Esophagus (tissue), 2 donors: ENCODE results near the gene ELAVL3. TPM values are rescaled to one million over a fixed set of nuclear protein-coding genes. Genes with fewer than 3 reads are reported as not detected.

Experiments used
- H3K27ac ChIP-seq, 2 donors: one replicate each; pipeline ENCODE4 v1.5.1; 2013; ENCODE audit warnings: low read depth in 2 of 2, mild to moderate bottlenecking in 2 of 2, inconsistent platforms in 1 of 2, low read length in 1 of 2, moderate library complexity in 1 of 2
- H3K27me3 ChIP-seq, 2 donors: one replicate each; pipeline ENCODE4 v1.6.1; 2013; ENCODE audit warnings: low read length in 2 of 2, control low read depth in 1 of 2, mild to moderate bottlenecking in 1 of 2; ENCODE audit not compliant: insufficient read depth in 2 of 2, control insufficient read depth in 1 of 2
- H3K36me3 ChIP-seq, 2 donors: one replicate each; pipeline ENCODE4 v1.6.1; 2013; ENCODE audit warnings: low read length in 1 of 2; ENCODE audit not compliant: control insufficient read depth in 2 of 2, insufficient read depth in 2 of 2
- H3K4me1 ChIP-seq, 2 donors: one replicate each; pipeline ENCODE4 v1.6.1; 2013; ENCODE audit warnings: low read length in 1 of 2; ENCODE audit not compliant: control insufficient read depth in 2 of 2, insufficient read depth in 2 of 2
- H3K4me3 ChIP-seq, 2 donors: one replicate each; pipeline ENCODE4 v1.5.1; 2013; ENCODE audit warnings: low read length in 2 of 2, mild to moderate bottlenecking in 2 of 2, low read depth in 1 of 2, moderate library complexity in 1 of 2
- H3K9me3 ChIP-seq, 2 donors: one replicate each; pipeline ENCODE4 v1.6.1; 2013; ENCODE audit warnings: mild to moderate bottlenecking in 2 of 2, low read depth in 1 of 2, low read length in 1 of 2, moderate library complexity in 1 of 2; ENCODE audit not compliant: control insufficient read depth in 2 of 2, insufficient read depth in 1 of 2
- WGBS, 2 donors: extraction: QIAGEN DNeasy Blood & Tissue Kit; methylation state at CpG; one replicate each; pipeline ENCODE4 v1.1.7; 2013; 5-methylcytosine and 5-hydroxymethylcytosine counted together
- polyA plus RNA-seq, 2 donors: library from polyadenylated mRNA; stranded (reverse); fragments of 200-250 nt; gene quantifications; one replicate each; pipeline ENCODE4 v1.2.3, GENCODE V29; 2013
- donor health status: healthy with polysubstance abuse.
- donor health status: Bipolar disorder and iron deficiency.

ELAVL3 gene
- polyA plus RNA-seq, 2 donors, result not detected

- H3K4me1 ChIP-seq, result no peaks in the 10 kb centered on the region
- 81 to 84% methylated on average over 31 to 33 of the region's 33 CpGs for WGBS, 2 donors
- no peaks in the 10 kb centered on the region for H3K27me3 ChIP-seq
- peaks cover 11 to 19% of the 10 kb centered on the region in 2 donors for H3K36me3 ChIP-seq
- no peak overlapping the region for H3K27ac ChIP-seq
- no peaks in the 10 kb centered on the region for H3K9me3 ChIP-seq
- no peak overlapping the region for H3K4me3 ChIP-seq
Measured at GRCh38 chr19:11452620-11453310, 28.1 kb downstream of the ELAVL3 start.

GRCh38 chr19:11451871-11452619 is 28.8 kb downstream of the ELAVL3 start:
- Histone ChIP-seq H3K4me3 (no peak overlapping the region), H3K4me1 (no peaks in the 10 kb centered on the region), H3K27ac (no peak overlapping the region), H3K36me3 (peaks cover 12 to 26% of the 10 kb centered on the region in 2 donors), H3K9me3 (no peaks in the 10 kb centered on the region), H3K27me3 (no peaks in the 10 kb centered on the region)
- 37 to 39% methylated on average over 25 of the region's 25 CpGs for WGBS, 2 donors

DNA sequence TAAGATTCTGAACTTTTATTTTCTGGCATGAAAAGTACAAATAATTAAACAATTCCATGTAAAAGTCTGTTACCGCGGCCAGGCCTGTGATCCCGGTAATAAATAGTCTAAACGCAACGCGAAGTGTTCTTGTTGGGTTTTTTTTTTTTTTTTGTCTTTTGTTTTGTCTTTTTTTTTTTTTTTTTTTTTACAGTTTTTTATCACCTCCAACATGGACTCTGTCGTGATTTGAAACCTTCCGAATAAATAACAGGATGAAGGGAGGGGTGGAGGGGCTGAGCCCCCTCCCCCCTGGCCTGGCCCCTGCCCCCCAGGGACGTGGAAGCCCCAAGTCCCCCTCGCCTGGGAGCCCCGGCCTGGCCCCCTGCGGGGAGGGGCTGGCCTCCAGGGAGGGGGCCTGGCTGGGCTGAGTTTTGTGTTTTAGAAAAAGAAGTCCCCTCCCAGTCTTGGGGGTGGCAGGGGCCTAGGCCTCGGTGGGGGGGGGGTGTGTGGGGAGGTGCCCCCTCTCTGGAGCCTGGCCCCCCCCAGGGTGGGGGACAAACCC is 29.4 kb downstream of the ELAVL3 start:
- peaks cover 12 to 30% of the 10 kb centered on the region in 2 donors for H3K36me3 ChIP-seq
- H3K27me3 ChIP-seq, result no peaks in the 10 kb centered on the region

DNA sequence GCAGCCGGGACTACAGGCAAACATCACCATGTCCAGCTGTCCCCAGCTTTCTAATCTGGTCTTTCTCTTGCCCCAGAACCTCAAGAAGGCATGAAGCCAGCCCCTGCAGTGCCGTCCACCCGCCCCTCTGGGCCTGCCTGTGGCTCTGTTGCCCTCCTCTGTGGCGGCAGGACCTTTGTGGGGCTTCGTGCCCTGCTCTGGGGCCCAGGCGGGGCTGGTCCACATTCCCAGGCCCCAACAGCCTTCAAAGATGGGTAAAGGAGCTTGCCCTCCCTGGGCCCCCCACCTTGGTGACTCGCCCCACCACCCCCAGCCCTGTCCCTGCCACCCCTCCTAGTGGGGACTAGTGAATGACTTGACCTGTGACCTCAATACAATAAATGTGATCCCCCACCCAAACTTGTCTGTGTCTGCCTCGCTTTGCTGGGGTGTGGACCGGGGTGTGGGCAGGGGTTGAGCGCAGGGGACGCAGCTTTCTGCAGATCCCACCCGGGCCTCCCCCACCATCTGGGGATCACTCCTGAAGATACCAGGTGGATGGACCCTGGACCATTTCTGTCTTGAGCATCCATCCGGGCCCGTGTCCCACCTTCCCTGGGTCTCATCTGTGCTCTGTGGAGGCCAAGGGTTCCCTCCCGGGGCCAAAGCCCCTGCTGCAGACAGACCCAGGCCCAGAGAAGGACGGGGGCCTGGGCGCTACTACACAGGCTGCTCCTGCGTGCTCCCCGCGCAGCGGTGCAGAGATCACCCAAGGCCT is 30.1 kb downstream of the ELAVL3 start:
- H3K27ac ChIP-seq, result no peak overlapping the region
- no peaks in the 10 kb centered on the region for H3K4me1 ChIP-seq
- 84 to 87% methylated on average over 21 of the region's 21 CpGs for WGBS, 2 donors
- H3K4me3 ChIP-seq, result no peak overlapping the region
- H3K36me3 ChIP-seq, result peaks cover 12 to 32% of the 10 kb centered on the region in 2 donors
- no peaks in the 10 kb centered on the region for H3K9me3 ChIP-seq
- H3K27me3 ChIP-seq, result no peaks in the 10 kb centered on the region

More for the DNA sequence above, 29.4 kb downstream of the ELAVL3 start:
- Histone ChIP-seq H3K27ac (no peak overlapping the region), H3K4me1 (no peaks in the 10 kb centered on the region), H3K4me3 (no peak overlapping the region), H3K9me3 (no peaks in the 10 kb centered on the region)
- 33 to 42% methylated on average over 12 to 13 of the region's 13 CpGs for WGBS, 2 donors

- H3K36me3 ChIP-seq, result peaks cover 12 to 46% of the 10 kb centered on the region in 2 donors
- no peaks in the 10 kb centered on the region for H3K27me3 ChIP-seq
- no peaks in the 10 kb centered on the region for H3K9me3 ChIP-seq
- no peaks in the 10 kb centered on the region for H3K4me1 ChIP-seq
- no peak overlapping the region for H3K4me3 ChIP-seq
- no peak overlapping the region for H3K27ac ChIP-seq
- 93 to 94% methylated on average over 31 of the region's 31 CpGs for WGBS, 2 donors
Measured at GRCh38 chr19:11448923-11449554, 31.8 kb downstream of the ELAVL3 start.

- WGBS, 2 donors, result 84 to 89% methylated on average over 13 of the region's 13 CpGs
- Histone ChIP-seq H3K9me3 (no peaks in the 10 kb centered on the region), H3K27ac (no peak overlapping the region), H3K4me1 (no peaks in the 10 kb centered on the region), H3K4me3 (no peak overlapping the region), H3K36me3 (peaks cover 12 to 47% of the 10 kb centered on the region in 2 donors), H3K27me3 (no peaks in the 10 kb centered on the region)
Measured at GRCh38 chr19:11448410-11448809, 32.4 kb downstream of the ELAVL3 start.

DNA sequence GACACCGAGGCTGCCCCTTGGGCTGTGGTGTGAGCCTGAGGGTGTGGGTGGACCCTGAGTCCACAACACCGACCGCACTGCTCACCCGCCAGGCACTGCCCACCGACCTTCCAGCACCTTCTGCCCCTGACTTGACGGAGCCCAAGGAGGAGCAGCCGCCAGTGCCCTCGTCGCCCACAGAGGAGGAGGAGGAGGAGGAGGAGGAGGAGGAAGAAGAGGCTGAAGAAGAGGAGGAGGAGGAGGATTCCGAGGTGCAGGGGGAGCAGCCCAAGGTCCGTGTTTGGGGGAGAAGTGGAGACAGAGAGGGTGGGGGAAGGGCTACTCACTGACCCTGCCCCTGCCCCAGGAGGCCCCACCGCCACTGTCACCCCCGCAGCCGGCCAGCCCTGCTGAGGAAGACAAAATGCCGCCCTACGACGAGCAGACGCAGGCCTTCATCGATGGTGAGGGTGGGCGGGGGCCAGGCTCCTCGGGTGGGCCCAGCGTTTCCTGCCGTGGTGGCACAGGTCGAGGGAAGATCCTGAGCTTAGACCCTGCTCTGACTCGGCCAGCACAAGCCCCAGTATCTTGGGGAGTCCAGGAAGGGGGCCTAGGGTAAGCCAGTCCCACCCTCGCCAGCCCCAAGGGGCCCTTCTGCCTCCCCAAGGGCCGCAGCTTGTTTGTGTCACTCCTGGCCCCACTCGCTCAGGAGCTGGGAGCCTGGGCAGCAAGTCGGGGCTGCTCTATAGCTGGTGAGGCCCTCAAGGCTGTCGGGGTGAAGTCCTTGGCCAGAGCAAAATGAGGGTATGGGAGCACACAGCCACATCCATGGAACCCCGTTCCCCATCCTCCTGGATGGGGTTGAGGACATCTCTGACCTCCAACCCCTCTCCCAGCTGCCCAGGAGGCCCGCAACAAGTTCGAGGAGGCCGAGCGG is 33.2 kb downstream of the ELAVL3 start:
- no peak overlapping the region for H3K27ac ChIP-seq
- no peak overlapping the region for H3K4me3 ChIP-seq
- H3K9me3 ChIP-seq, result no peaks in the 10 kb centered on the region
- H3K4me1 ChIP-seq, result no peaks in the 10 kb centered on the region
- 87 to 91% methylated on average over 32 to 35 of the region's 35 CpGs for WGBS, 2 donors
- H3K36me3 ChIP-seq, result peaks cover 12 to 47% of the 10 kb centered on the region in 2 donors
- H3K27me3 ChIP-seq, result no peaks in the 10 kb centered on the region

- no peaks in the 10 kb centered on the region for H3K9me3 ChIP-seq
- no peaks in the 10 kb centered on the region for H3K27me3 ChIP-seq
- H3K4me1 ChIP-seq, result no peaks in the 10 kb centered on the region
- peaks cover 12 to 54% of the 10 kb centered on the region in 2 donors for H3K36me3 ChIP-seq
- H3K4me3 ChIP-seq, result no peak overlapping the region
- no peak overlapping the region for H3K27ac ChIP-seq
- 68 to 71% methylated on average over 21 to 23 of the region's 23 CpGs for WGBS, 2 donors
Measured at GRCh38 chr19:11446652-11447301, 34.1 kb downstream of the ELAVL3 start.
